Daoy (cell line): ENCODE results near the gene NOL6. TPM values are rescaled to one million over a fixed set of nuclear protein-coding genes. Genes with fewer than 3 reads are reported as not detected.
A peak's percentile ranks its signal among the peaks of the same experiment; 100 is the strongest.
"Not testable (repeated sequence)": the region's sequence is repeated elsewhere in the genome, so short reads cannot be mapped to it uniquely, and the experiment has no call there.

Source experiments
- DNase-seq: peaks from one replicate; pipeline ENCODE4 v3.0.0-alpha.2; 2015; ENCODE audit warnings: low read depth
- total RNA-seq: library from RNA; depleted of rRNA; stranded (reverse); fragments of >200 nt; shearing (Covaris generic); gene quantifications from 2 replicates; pipeline ENCODE4 v1.2.3, GENCODE V29; 2014

Gene NOL6
- total RNA-seq, 1 experiment from 2014 or later: 69.0 TPM

- DNase-seq: no peak
These were observed 2.4 kb downstream of the NOL6 start for GRCh38 chr9:33471361-33471760.

GRCh38 chr9:33469891-33470290, 3.8 kb downstream of the NOL6 start:
- DNase-seq: no peak

- no peak for DNase-seq
These were observed 4.7 kb downstream of the NOL6 start for GRCh38 chr9:33468797-33469621.

GRCh38 chr9:33468215-33468730, 5.5 kb downstream of the NOL6 start:
- no peak for DNase-seq

GRCh38 chr9:33467526-33467925, 6.2 kb downstream of the NOL6 start:
- no peak for DNase-seq

- peak; percentile 61 for DNase-seq
These were observed 6.9 kb downstream of the NOL6 start for GRCh38 chr9:33466565-33467495.

- DNase-seq: no peak
These were observed 7.8 kb downstream of the NOL6 start for GRCh38 chr9:33465596-33466564.

GRCh38 chr9:33465096-33465495, 8.6 kb downstream of the NOL6 start:
- DNase-seq: no peak

GRCh38 chr9:33464045-33464636, 9.6 kb downstream of the NOL6 start:
- DNase-seq: no peak

- no peak for DNase-seq
These were observed 10.6 kb downstream of the NOL6 start for GRCh38 chr9:33463151-33463550.

GRCh38 chr9:33461492-33461891, 12.2 kb downstream of the NOL6 start:
- no peak for DNase-seq

GRCh38 chr9:33460854-33461253, 12.9 kb downstream of the NOL6 start:
- DNase-seq: no peak

GRCh38 chr9:33459115-33459514, 14.6 kb downstream of the NOL6 start:
- no peak for DNase-seq

GRCh38 chr9:33458444-33458843, 15.3 kb downstream of the NOL6 start:
- peak; percentile 79 for DNase-seq

- DNase-seq: no peak
These were observed 17.8 kb downstream of the NOL6 start for GRCh38 chr9:33455945-33456344.

- DNase-seq: not testable (repeated sequence)
These were observed 18.3 kb downstream of the NOL6 start for GRCh38 chr9:33455456-33455855.

GRCh38 chr9:33454661-33455026, 19.1 kb downstream of the NOL6 start:
- DNase-seq: not testable (repeated sequence)

GRCh38 chr9:33453999-33454660, 19.6 kb downstream of the NOL6 start:
- no peak for DNase-seq

- DNase-seq: peak; percentile 47
These were observed 20.4 kb downstream of the NOL6 start for GRCh38 chr9:33453286-33453860.

GRCh38 chr9:33452828-33453271, 20.9 kb downstream of the NOL6 start:
- peak; percentile 95 for DNase-seq
